Measurements from ENCODE around the gene SHANK3.

The SHANK3 gene

GRCh38 chr22:50686794-50687193 lies 14.2 kb downstream of the SHANK3 start:
- no peak for TF ChIP-seq REST (IDR thresholded peaks at IDR 0.05; ENCODE audit: insufficient read depth in 1 of 2, low read depth in 2 of 2, low read length in 2 of 2)
- TF ChIP-seq FOXP2 (optimal IDR thresholded peaks at IDR 0.05; ENCODE audit: borderline replicate concordance, extremely low read depth, extremely low read length, insufficient read depth), result no peak
- TF ChIP-seq SIN3A (IDR thresholded peaks at IDR 0.05; ENCODE audit: borderline replicate concordance, insufficient read depth, low read length), result no peak
- no peak for TF ChIP-seq TAF1 (IDR thresholded peaks at IDR 0.05; ENCODE audit: borderline replicate concordance, insufficient read depth, low read length)
- TF ChIP-seq POLR2AphosphoS5 (IDR thresholded peaks at IDR 0.05; ENCODE audit: low read depth, low read length), result no peak

GRCh38 chr22:50687829-50688228 lies 15.2 kb downstream of the SHANK3 start:
- TF ChIP-seq POLR2AphosphoS5 (IDR thresholded peaks at IDR 0.05; ENCODE audit: low read depth, low read length) (no peak), SIN3A (IDR thresholded peaks at IDR 0.05; ENCODE audit: borderline replicate concordance, insufficient read depth, low read length) (no peak), FOXP2 (optimal IDR thresholded peaks at IDR 0.05; ENCODE audit: borderline replicate concordance, extremely low read depth, extremely low read length, insufficient read depth) (no peak), REST (IDR thresholded peaks at IDR 0.05; ENCODE audit: insufficient read depth in 1 of 2, low read depth in 2 of 2, low read length in 2 of 2) (no peak), TAF1 (IDR thresholded peaks at IDR 0.05; ENCODE audit: borderline replicate concordance, insufficient read depth, low read length) (no peak)

DNA sequence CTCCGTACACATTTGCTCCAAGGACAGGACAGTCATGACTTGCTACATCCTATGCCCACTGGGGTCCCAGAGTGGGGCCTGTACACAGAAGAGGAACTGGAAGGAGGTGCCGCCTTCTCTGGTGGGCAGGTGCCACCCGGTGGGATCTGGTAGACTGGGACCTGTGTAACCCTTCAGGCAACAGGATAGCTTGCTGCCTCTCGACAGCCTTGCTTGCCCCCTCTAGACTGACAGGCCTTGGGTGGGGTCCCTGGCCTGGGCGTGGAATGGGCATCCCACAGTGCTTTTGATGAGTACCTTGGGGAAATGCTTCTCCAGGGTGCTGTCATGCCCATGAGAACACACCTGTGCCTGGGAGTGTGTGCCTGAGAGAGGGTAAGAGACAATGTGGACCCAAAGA lies 15.8 kb downstream of the SHANK3 start:
- TF ChIP-seq FOXP2 (optimal IDR thresholded peaks at IDR 0.05; ENCODE audit: borderline replicate concordance, extremely low read depth, extremely low read length, insufficient read depth) (no peak), SIN3A (IDR thresholded peaks at IDR 0.05; ENCODE audit: borderline replicate concordance, insufficient read depth, low read length) (no peak), POLR2AphosphoS5 (IDR thresholded peaks at IDR 0.05; ENCODE audit: low read depth, low read length) (no peak), TAF1 (IDR thresholded peaks at IDR 0.05; ENCODE audit: borderline replicate concordance, insufficient read depth, low read length) (no peak), REST (IDR thresholded peaks at IDR 0.05; ENCODE audit: insufficient read depth in 1 of 2, low read depth in 2 of 2, low read length in 2 of 2) (no peak)

DNA sequence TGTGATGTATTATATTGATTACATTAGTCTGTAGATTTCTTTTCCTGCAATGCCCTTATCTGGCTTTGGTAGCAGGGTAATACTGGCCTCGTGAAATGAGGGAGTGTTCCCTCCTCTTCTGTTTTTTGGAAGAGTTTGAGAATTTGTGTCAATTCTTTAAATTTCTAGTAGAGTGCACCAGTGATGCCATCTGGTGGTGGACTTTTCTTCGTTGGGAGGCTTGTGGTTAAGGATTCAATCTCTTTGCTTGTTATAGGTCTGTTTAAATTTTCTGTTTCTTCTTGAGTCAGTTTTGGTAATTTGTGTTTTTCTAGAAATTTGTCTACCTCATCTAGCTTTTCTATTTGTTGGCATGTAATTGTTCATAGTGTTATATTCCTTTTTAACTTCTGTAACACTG lies 18.9 kb downstream of the SHANK3 start:
- TF ChIP-seq POLR2AphosphoS5 (IDR thresholded peaks at IDR 0.05; ENCODE audit: low read depth, low read length), result no peak
- no peak for TF ChIP-seq FOXP2 (optimal IDR thresholded peaks at IDR 0.05; ENCODE audit: borderline replicate concordance, extremely low read depth, extremely low read length, insufficient read depth)
- TF ChIP-seq TAF1 (IDR thresholded peaks at IDR 0.05; ENCODE audit: borderline replicate concordance, insufficient read depth, low read length), result no peak
- no peak for TF ChIP-seq REST (IDR thresholded peaks at IDR 0.05; ENCODE audit: insufficient read depth in 1 of 2, low read depth in 2 of 2, low read length in 2 of 2)
- no peak for TF ChIP-seq SIN3A (IDR thresholded peaks at IDR 0.05; ENCODE audit: borderline replicate concordance, insufficient read depth, low read length)

DNA sequence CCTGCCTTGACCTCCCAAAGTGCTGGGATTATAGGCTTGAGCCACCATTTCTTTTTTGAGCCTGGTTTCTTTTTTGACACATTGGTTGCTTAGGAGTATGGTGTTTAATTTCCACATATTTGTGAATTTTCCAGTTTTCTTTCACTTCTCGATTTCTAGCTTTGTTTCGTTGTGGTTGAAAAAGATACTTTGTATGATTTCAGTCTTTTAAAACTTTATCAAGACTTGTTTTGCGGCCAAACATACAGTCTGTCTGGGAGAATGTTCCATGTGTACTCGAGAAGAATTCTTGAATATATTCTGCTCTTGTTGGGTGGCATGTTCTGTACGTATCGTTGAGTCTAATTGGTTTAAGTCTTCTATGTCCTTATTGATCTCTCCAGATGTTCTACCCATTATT lies 20.8 kb downstream of the SHANK3 start:
- TF ChIP-seq REST (IDR thresholded peaks at IDR 0.05; ENCODE audit: insufficient read depth in 1 of 2, low read depth in 2 of 2, low read length in 2 of 2) (no peak), POLR2AphosphoS5 (IDR thresholded peaks at IDR 0.05; ENCODE audit: low read depth, low read length) (no peak), FOXP2 (optimal IDR thresholded peaks at IDR 0.05; ENCODE audit: borderline replicate concordance, extremely low read depth, extremely low read length, insufficient read depth) (no peak), SIN3A (IDR thresholded peaks at IDR 0.05; ENCODE audit: borderline replicate concordance, insufficient read depth, low read length) (no peak), TAF1 (IDR thresholded peaks at IDR 0.05; ENCODE audit: borderline replicate concordance, insufficient read depth, low read length) (no peak)
